ENCODE data around the gene PNMA8C.

- TF ChIP-seq EZH2 (IDR thresholded peaks at IDR 0.05; ENCODE audit: insufficient read depth, low read length) (no peak), CTCF (IDR thresholded peaks at IDR 0.05; ENCODE audit: insufficient read depth, low read depth, low read length) (no peak)
Observed at GRCh38 chr19:46381346-46381745, 47.4 kb downstream of the PNMA8C start.

Measured in astrocyte (in vitro differentiated cells and primary cell).